HEK293T (cell line): ENCODE measurements around the gene MYOF.

Experiments
- CTCF ChIA-PET: fragments of 350-600 bp; formaldehyde crosslinking; extraction: SDS; loops from one replicate; lab custom pipeline; 2021; ENCODE audit warnings: antibody characterized with exemption, inconsistent platforms; lab: Yijun Ruan, JAX
- POLR2A ChIA-PET: fragments of 350-600 bp; formaldehyde crosslinking; extraction: SDS; loops from one replicate; lab custom pipeline; 2020; ENCODE audit warnings: antibody characterized with exemption, inconsistent platforms; lab: Yijun Ruan, JAX
- DNase-seq: peaks from one replicate; pipeline ENCODE4 v3.0.0; 2012; ENCODE audit warnings: mixed read lengths; ENCODE audit errors: extremely low spot score
- ARNT ChIP-seq: fragments of 450-650 bp; IDR thresholded peaks from 2 replicates; pipeline ENCODE4 v1.6.1; 2017; ENCODE audit warnings: mild to moderate bottlenecking
- BHLHE40 ChIP-seq: fragments of 450-650 bp; IDR thresholded peaks from 2 replicates; pipeline ENCODE4 v1.6.1; 2016; ENCODE audit warnings: mild to moderate bottlenecking, moderate library complexity, borderline replicate concordance
- CTBP1 ChIP-seq: fragments of 450-650 bp; IDR thresholded peaks from 2 replicates; pipeline ENCODE4 v1.6.1; 2016; ENCODE audit warnings: borderline replicate concordance
- ELF4 ChIP-seq: fragments of 450-650 bp; IDR thresholded peaks from 2 replicates; pipeline ENCODE4 v1.6.1; 2017; ENCODE audit warnings: antibody characterized with exemption
- FOXA1 ChIP-seq: fragments of 450-650 bp; IDR thresholded peaks from 2 replicates; pipeline ENCODE4 v1.6.1; 2016; ENCODE audit warnings: mild to moderate bottlenecking
- FOXK2 ChIP-seq: fragments of 450-650 bp; IDR thresholded peaks from 2 replicates; pipeline ENCODE4 v1.6.1; 2016; ENCODE audit warnings: mild to moderate bottlenecking
- FOXM1 ChIP-seq: fragments of 450-650 bp; IDR thresholded peaks from 2 replicates; pipeline ENCODE4 v1.6.1; 2017; ENCODE audit warnings: mild to moderate bottlenecking, borderline replicate concordance
- HDGF ChIP-seq: fragments of 450-650 bp; IDR thresholded peaks from 2 replicates; pipeline ENCODE4 v1.6.1; 2017; ENCODE audit warnings: antibody characterized with exemption, borderline replicate concordance
- L3MBTL2 ChIP-seq: fragments of 450-650 bp; conservative IDR thresholded peaks from 2 replicates; pipeline ENCODE4 v1.6.1; 2016; ENCODE audit warnings: mild to moderate bottlenecking
- LEF1 ChIP-seq: fragments of 450-650 bp; IDR thresholded peaks from 2 replicates; pipeline ENCODE4 v1.6.1; 2017; ENCODE audit warnings: mild to moderate bottlenecking, borderline replicate concordance
- NFRKB ChIP-seq: fragments of 450-650 bp; IDR thresholded peaks from 2 replicates; pipeline ENCODE4 v1.6.1; 2016; ENCODE audit warnings: mild to moderate bottlenecking, moderate library complexity
- SP1 ChIP-seq: fragments of 450-650 bp; IDR thresholded peaks from 2 replicates; pipeline ENCODE4 v1.6.1; 2017
- SUZ12 ChIP-seq: fragments of 450-650 bp; IDR thresholded peaks from 2 replicates; pipeline ENCODE4 v1.6.1; 2016; ENCODE audit warnings: mild to moderate bottlenecking
- TARDBP ChIP-seq: fragments of 450-650 bp; IDR thresholded peaks from 2 replicates; pipeline ENCODE4 v1.6.1; 2016
- ZNF384 ChIP-seq: fragments of 450-650 bp; IDR thresholded peaks from 2 replicates; pipeline ENCODE4 v1.6.1; 2016
- TF ChIP-seq, protein P1 (sequence below): fragments of 450-650 bp; IDR thresholded peaks from 2 replicates; pipeline ENCODE4 v1.6.1; 2016

The MYOF gene

DNA sequence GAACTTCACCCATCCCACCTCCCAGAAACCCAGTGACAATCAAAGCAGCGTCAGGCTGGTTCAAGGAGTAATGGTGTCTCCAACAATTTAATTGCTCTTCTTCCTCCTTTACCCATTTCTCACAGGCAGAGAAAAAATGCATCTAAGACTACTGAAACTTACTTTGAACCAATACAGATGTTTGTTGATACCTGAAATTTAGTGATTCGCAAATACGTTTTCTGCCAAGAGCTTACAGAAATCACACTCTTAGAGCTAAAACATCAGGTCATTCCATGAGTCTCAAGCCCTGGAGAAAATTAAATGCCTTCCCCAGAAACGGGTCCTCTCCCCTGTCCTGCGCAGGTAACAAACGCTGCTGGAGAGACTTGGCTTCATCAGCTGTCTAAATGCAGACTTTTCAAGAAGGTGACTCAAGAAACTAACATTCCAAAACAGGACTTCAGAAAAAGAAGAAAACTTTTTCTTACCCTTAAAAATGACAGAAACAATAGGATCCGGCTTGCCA lies 443 bp downstream of the MYOF start:
- TF ChIP-seq LEF1 (no peak), FOXM1 (no peak), NFRKB (no peak), TARDBP (no peak), HDGF (no peak), FOXA1 (no peak), CTBP1 (no peak), FOXK2 (no peak), ZNF384 (no peak), ELF4 (no peak), ARNT (no peak)
- TF ChIP-seq, protein P1, sequence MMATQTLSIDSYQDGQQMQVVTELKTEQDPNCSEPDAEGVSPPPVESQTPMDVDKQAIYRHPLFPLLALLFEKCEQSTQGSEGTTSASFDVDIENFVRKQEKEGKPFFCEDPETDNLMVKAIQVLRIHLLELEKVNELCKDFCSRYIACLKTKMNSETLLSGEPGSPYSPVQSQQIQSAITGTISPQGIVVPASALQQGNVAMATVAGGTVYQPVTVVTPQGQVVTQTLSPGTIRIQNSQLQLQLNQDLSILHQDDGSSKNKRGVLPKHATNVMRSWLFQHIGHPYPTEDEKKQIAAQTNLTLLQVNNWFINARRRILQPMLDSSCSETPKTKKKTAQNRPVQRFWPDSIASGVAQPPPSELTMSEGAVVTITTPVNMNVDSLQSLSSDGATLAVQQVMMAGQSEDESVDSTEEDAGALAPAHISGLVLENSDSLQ: no peak
- ChIA-PET CTCF (interaction anchor here (0.5 to 4.0 kb wide), 15 partner anchors 9 to 566 kb away, joined by 3 to 127 read pairs (median 5); partner anchors contain the start of gene CEP55), POLR2A (interaction anchor here (1.0 to 3.4 kb wide), 6 partner anchors 8 to 105 kb away, joined by 3 to 15 read pairs (median 8); partner anchors contain the start of gene CEP55)
- no peak for DNase-seq

DNA sequence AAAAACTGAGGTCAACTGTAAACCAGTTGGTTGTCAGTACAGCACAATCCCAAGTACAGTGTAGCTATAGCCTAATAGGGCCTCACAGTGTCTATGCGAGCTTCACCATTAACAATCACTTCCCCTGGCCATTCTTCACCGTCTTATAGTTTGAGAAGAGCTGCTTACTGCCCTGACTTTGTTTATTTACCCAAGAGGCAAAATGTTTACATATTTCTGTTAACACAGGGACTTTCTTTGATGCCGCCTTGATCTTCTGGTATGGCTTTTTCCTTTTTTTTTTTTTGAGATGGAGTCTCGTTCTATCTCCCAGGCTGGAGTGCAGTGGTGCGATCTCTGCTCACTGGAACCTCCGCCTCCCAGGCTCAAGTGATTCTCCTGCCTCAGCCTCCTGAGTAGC lies 3.3 kb downstream of the MYOF start:
- DNase-seq: no peak
- ChIA-PET POLR2A (no interaction called here), CTCF (interaction anchor here (0.6 to 1.1 kb wide), 2 partner anchors 38 to 109 kb away, joined by 3 to 9 read pairs; no protein-coding TSS in a partner anchor)
- TF ChIP-seq BHLHE40 (no peak), FOXM1 (no peak), CTBP1 (no peak), ELF4 (no peak), FOXK2 (no peak), FOXA1 (no peak), LEF1 (no peak), ARNT (no peak), HDGF (no peak)
- TF ChIP-seq, protein P1: no peak

DNA sequence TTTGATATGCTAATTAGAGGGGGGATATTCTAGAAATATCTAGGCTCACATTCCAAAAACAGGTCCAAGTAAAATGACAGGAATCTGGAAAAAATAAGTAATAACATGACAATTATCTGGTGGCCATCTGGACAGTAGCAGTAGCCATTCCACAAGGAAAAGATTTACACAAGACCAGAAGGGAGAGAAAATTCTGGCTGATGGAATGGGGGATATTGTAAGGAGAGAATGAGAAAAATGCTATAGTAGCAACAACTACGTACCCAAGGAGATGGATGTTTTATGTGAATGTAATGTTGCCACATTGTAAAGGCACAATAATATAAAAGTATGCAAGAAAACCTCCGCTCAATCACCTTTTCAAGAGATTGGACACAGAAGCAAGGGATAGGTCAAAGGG lies 5.4 kb downstream of the MYOF start:
- CTCF ChIA-PET: no interaction called here
- DNase-seq: no peak
- POLR2A ChIA-PET: no interaction called here
- TF ChIP-seq L3MBTL2 (no peak), ZNF384 (no peak), SUZ12 (no peak)

DNA sequence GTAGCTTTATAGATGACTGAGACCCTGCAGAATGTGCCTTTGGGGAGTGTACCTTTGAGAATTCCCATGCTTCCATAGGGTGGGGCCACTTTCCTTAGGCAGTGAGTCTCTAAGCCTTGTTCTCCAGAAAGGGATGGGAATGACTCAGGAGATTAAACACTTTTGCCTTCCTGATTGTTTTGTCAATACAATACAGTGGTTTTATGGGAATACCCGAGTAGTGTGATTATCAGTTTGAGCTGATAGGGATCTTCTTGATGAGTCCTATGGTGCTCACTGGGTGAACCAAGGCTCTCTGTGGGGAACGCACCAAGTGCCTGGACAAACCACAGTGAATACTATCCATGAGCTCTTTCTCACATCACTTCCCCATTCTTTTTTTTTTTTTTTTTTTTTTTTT lies 6.3 kb downstream of the MYOF start:
- ChIA-PET POLR2A (no interaction called here), CTCF (interaction anchor here (0.6 to 2.1 kb wide), 3 partner anchors 93 to 99 kb away, joined by 3 to 10 read pairs (median 3); no protein-coding TSS in a partner anchor)
- no peak for DNase-seq
- no peak for TF ChIP-seq CTBP1
- TF ChIP-seq HDGF: no peak
- no peak for TF ChIP-seq FOXM1
- no peak for TF ChIP-seq BHLHE40
- no peak for TF ChIP-seq ELF4
- TF ChIP-seq TARDBP: no peak
- no peak for TF ChIP-seq SUZ12
- TF ChIP-seq LEF1: no peak
- TF ChIP-seq FOXK2: no peak
- no peak for TF ChIP-seq ARNT
- no peak for TF ChIP-seq ZNF384
- no peak for TF ChIP-seq L3MBTL2
- no peak for TF ChIP-seq SP1
- no peak for TF ChIP-seq FOXA1

DNA sequence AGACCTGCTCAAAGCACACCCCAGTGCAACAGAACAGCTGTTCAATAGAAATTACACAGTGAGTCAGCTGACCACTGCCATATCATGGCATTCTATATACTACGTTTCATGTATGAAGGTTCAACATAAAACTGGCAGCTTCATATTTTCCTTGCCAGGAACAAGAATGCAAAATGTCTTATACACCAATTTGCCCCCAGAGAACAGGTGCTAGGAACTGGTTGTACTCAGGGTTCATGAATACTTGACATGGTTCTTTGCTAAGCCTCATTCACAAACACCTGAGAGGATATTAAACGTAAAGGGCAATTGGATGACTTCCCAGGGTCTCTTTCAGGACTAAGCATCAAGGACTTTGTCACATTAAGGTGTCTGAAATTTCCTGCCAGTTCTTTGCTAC lies 6.9 kb downstream of the MYOF start:
- TF ChIP-seq FOXK2: no peak
- no peak for TF ChIP-seq LEF1
- TF ChIP-seq FOXA1: no peak
- no peak for TF ChIP-seq CTBP1
- TF ChIP-seq SP1: no peak
- TF ChIP-seq SUZ12: no peak
- no peak for TF ChIP-seq FOXM1
- TF ChIP-seq NFRKB: no peak
- no peak for TF ChIP-seq L3MBTL2
- TF ChIP-seq ZNF384: no peak
- no peak for TF ChIP-seq BHLHE40
- TF ChIP-seq, protein P1: no peak
- no peak for TF ChIP-seq TARDBP
- TF ChIP-seq ELF4: no peak
- ChIA-PET CTCF (interaction anchor here (1.3 to 2.1 kb wide), 2 partner anchors 95 to 99 kb away, joined by 3 to 10 read pairs; no protein-coding TSS in a partner anchor), POLR2A (no interaction called here)
- no peak for DNase-seq

DNA sequence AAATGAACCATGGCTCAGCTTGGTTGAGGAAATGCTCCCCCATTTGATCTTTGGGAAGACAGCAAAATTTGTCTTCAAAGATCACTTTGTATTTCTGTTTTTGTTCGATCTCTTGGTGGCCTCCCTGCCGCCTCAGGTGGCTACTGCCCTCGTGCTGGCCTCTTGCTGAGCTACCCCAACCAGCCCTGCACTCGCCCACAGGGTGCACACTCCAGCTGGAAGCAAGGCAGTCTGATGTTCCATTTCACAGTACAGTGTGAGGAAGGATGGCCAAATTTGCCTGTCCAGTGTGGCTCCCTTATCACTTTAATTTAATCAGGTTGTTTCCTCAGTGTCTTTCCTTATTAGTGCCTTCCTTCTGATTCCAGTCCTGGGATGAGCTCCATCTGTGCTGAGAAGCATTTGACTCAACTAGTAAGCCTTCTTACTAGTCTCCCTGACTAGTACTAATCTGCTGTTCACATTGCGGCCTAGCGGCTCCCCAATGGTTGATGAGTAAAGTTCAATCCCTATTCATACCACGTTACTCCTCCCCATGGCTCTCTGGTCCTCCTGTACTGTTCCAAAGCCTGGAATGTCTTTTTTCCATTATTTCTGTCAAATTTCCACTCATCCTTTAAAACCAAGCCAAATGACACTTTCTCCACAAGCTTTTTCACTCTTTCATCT lies 8.2 kb downstream of the MYOF start:
- no peak for DNase-seq
- ChIA-PET CTCF (interaction anchor here (0.6 kb wide), 2 partner anchors 88 to 95 kb away, joined by 3 read pairs; no protein-coding TSS in a partner anchor), POLR2A (interaction anchor here (0.8 to 2.0 kb wide), 2 partner anchors 8 to 96 kb away, joined by 3 to 4 read pairs; partner anchors contain the start of gene MYOF)
- TF ChIP-seq HDGF (no peak), SUZ12 (no peak), CTBP1 (no peak), FOXA1 (no peak), BHLHE40 (no peak), ARNT (no peak), ELF4 (no peak), TARDBP (no peak), FOXK2 (no peak), LEF1 (no peak), L3MBTL2 (no peak), NFRKB (no peak), ZNF384 (no peak), SP1 (no peak), FOXM1 (no peak)
- TF ChIP-seq, protein P1: no peak
